ENCODE data around the gene CLDN5.

DNA sequence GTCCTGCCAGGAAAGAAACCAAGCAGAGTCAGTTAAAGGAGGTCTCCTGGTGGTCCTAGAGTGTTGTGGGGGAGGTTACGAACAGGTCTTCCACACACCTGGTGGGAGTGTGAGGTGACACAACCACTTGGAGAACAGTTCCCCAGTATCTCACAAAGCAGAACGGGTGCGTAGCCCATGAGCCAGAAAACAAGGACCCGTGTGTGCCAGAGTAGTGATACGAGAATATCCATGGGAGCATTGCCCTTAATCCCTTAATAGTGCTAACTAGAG lies 21.7 kb upstream of the CLDN5 start:
- TF ChIP-seq, protein P1, sequence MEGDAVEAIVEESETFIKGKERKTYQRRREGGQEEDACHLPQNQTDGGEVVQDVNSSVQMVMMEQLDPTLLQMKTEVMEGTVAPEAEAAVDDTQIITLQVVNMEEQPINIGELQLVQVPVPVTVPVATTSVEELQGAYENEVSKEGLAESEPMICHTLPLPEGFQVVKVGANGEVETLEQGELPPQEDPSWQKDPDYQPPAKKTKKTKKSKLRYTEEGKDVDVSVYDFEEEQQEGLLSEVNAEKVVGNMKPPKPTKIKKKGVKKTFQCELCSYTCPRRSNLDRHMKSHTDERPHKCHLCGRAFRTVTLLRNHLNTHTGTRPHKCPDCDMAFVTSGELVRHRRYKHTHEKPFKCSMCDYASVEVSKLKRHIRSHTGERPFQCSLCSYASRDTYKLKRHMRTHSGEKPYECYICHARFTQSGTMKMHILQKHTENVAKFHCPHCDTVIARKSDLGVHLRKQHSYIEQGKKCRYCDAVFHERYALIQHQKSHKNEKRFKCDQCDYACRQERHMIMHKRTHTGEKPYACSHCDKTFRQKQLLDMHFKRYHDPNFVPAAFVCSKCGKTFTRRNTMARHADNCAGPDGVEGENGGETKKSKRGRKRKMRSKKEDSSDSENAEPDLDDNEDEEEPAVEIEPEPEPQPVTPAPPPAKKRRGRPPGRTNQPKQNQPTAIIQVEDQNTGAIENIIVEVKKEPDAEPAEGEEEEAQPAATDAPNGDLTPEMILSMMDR (IDR thresholded peaks at IDR 0.05) = no peak
- no peak for TF ChIP-seq POLR2A (IDR thresholded peaks at IDR 0.05)
- TF ChIP-seq POLR2AphosphoS5 (IDR thresholded peaks at IDR 0.05) = no peak

All from suprapubic skin (tissue), 4 donors.